ENCODE results near the gene A2M. TPM values are rescaled to one million over a fixed set of nuclear protein-coding genes. Genes with fewer than 3 reads are reported as not detected.

A2M gene
- total and polyA plus RNA-seq, 4 donors = 1,731 to 2,622 (median 2,052) TPM

GRCh38 chr12:9083793-9084192 lies 31.9 kb downstream of the A2M start:
- no peak overlapping the region for H3K27ac ChIP-seq (ENCODE audit: low read depth in 1 of 2, low read length in 2 of 2)
- no peak for DNase-seq (ENCODE audit: low spot score)
- H3K4me1 ChIP-seq (ENCODE audit: control insufficient read depth in 4 of 4, insufficient read depth in 4 of 4, low read length in 3 of 4) = peaks cover 0 to 5% (median 1%) of the 10 kb centered on the region in 4 donors
- H3K9me3 ChIP-seq (ENCODE audit: control insufficient read depth in 4 of 4, low read length in 3 of 4) = peaks cover 0 to 6% (median 0%) of the 10 kb centered on the region in 4 donors
- H3K4me3 ChIP-seq (ENCODE audit: low read depth in 1 of 3, low read length in 3 of 3) = no peak overlapping the region
- WGBS = 95% methylated on average over 2 of the region's 2 CpGs
- no peak overlapping the region for H3K9ac ChIP-seq (ENCODE audit: low read depth in 1 of 2, low read length in 2 of 2)
- no peaks in the 10 kb centered on the region for H3K27me3 ChIP-seq (ENCODE audit: control insufficient read depth in 4 of 4, insufficient read depth in 4 of 4, low read length in 3 of 4)
- peaks cover 9 to 78% (median 70%) of the 10 kb centered on the region in 4 donors for H3K36me3 ChIP-seq (ENCODE audit: control insufficient read depth in 4 of 4, insufficient read depth in 3 of 4, low read depth in 1 of 4, low read length in 3 of 4)
- TF ChIP-seq SP1 (IDR thresholded peaks at IDR 0.05) = no peak
- TF ChIP-seq RAD21 (IDR thresholded peaks at IDR 0.05) = no peak
- no peak for TF ChIP-seq YY1 (IDR thresholded peaks at IDR 0.05)
- no peak for TF ChIP-seq MAX (IDR thresholded peaks at IDR 0.05)
- TF ChIP-seq HNF4G (IDR thresholded peaks at IDR 0.05) = no peak
- no peak for TF ChIP-seq FOXA2 (IDR thresholded peaks at IDR 0.05)
- TF ChIP-seq, protein P1, sequence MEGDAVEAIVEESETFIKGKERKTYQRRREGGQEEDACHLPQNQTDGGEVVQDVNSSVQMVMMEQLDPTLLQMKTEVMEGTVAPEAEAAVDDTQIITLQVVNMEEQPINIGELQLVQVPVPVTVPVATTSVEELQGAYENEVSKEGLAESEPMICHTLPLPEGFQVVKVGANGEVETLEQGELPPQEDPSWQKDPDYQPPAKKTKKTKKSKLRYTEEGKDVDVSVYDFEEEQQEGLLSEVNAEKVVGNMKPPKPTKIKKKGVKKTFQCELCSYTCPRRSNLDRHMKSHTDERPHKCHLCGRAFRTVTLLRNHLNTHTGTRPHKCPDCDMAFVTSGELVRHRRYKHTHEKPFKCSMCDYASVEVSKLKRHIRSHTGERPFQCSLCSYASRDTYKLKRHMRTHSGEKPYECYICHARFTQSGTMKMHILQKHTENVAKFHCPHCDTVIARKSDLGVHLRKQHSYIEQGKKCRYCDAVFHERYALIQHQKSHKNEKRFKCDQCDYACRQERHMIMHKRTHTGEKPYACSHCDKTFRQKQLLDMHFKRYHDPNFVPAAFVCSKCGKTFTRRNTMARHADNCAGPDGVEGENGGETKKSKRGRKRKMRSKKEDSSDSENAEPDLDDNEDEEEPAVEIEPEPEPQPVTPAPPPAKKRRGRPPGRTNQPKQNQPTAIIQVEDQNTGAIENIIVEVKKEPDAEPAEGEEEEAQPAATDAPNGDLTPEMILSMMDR (IDR thresholded peaks at IDR 0.05; ENCODE audit: low read depth, low read length, missing input control) = no peak
- no peak for TF ChIP-seq REST (IDR thresholded peaks at IDR 0.05)
- no peak for TF ChIP-seq TAF1 (conservative IDR thresholded peaks at IDR 0.05)
- TF ChIP-seq ZBTB33 (IDR thresholded peaks at IDR 0.05) = no peak
- TF ChIP-seq FOXA1 (IDR thresholded peaks at IDR 0.05) = no peak
- TF ChIP-seq EGR1 (IDR thresholded peaks at IDR 0.05; ENCODE audit: low read depth in 2 of 2) = no peak
- no peak for TF ChIP-seq RXRA (IDR thresholded peaks at IDR 0.05)

- no peak overlapping the region for H3K27ac ChIP-seq (ENCODE audit: low read depth in 1 of 2, low read length in 2 of 2)
- H3K4me1 ChIP-seq (ENCODE audit: control insufficient read depth in 4 of 4, insufficient read depth in 4 of 4, low read length in 3 of 4) = peaks cover 0 to 11% (median 3%) of the 10 kb centered on the region in 4 donors
- peaks cover 0 to 6% (median 0%) of the 10 kb centered on the region in 4 donors for H3K9me3 ChIP-seq (ENCODE audit: control insufficient read depth in 4 of 4, low read length in 3 of 4)
- no peak for DNase-seq (ENCODE audit: low spot score)
- TF ChIP-seq RAD21 (IDR thresholded peaks at IDR 0.05) (no peak), FOXA2 (IDR thresholded peaks at IDR 0.05) (no peak), SP1 (IDR thresholded peaks at IDR 0.05) (no peak), GABPA (IDR thresholded peaks at IDR 0.05 in 1 of 2, conservative IDR thresholded peaks at IDR 0.05 in 1 of 2) (no peak), HNF4A (conservative IDR thresholded peaks at IDR 0.05) (peak in 1 of 2 donors; percentile 14)
- H3K9ac ChIP-seq (ENCODE audit: low read depth in 1 of 2, low read length in 2 of 2) = no peak overlapping the region
- H3K27me3 ChIP-seq (ENCODE audit: control insufficient read depth in 4 of 4, insufficient read depth in 4 of 4, low read length in 3 of 4) = no peaks in the 10 kb centered on the region
- peaks cover 15 to 79% (median 72%) of the 10 kb centered on the region in 4 donors for H3K36me3 ChIP-seq (ENCODE audit: control insufficient read depth in 4 of 4, insufficient read depth in 3 of 4, low read depth in 1 of 4, low read length in 3 of 4)
- WGBS = 92% methylated on average over 3 of the region's 3 CpGs
- no peak overlapping the region for H3K4me3 ChIP-seq (ENCODE audit: low read depth in 1 of 3, low read length in 3 of 3)
Observed at GRCh38 chr12:9081667-9082427, 33.9 kb downstream of the A2M start.

All from liver (tissue), 9 donors.